ENCODE measurements around the gene ZNF512B. TPM values are rescaled to one million over a fixed set of nuclear protein-coding genes. Genes with fewer than 3 reads are reported as not detected.

Gene ZNF512B
- total and polyA plus RNA-seq, 2 donors (not counting 3 experiments of a cell fraction or from before 2014, with no cell fraction given), result 8.7 to 30.0 TPM

DNA sequence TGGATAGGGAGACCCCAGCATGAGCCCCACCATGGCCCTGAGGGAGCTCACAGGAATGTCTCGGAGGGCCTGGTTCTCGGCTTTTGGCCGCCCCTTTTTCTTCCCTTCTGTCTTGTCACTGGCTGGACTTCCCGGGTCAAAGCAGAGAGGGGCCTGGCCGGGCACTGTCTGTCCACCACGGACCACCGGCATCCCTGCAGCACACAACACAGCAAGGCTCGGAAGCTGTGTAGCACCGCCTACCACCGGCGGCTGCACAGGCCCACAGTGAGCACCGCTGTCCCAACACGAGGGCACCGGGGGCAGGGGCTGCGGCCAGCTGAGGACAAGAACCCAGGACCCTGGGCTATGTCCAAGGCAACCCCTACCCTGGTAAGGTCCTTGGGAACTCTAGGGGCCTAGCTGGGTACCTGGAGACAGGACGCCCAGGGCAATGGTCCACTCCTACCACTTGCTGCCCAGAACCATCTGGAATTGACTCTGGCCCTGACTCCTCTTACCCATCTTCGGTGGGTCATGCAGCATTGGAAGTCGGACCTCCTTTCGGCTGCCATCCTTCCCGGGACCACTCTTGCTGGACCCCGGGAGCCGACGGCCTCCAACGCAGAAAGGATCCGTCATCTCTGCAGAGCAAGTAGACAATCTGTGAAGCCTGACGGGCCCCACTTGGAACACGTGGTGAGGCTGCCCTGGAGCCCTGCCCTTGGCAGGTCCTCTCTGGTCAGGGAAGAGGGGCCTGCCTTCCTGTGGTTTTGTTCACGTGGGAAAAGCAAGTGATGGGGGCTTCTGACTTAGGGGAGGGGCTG, 2.2 kb downstream of the ZNF512B start:
- Histone ChIP-seq H3K4me3 (replicated peaks in 1 of 3; ENCODE audit: insufficient read depth in 1 of 3, low read depth in 1 of 3, low read length in 3 of 3) (no peak overlapping the region), H4K20me1 (replicated peaks; ENCODE audit: control insufficient read depth, extremely low read depth, insufficient read depth, low read length) (no peaks in the 10 kb centered on the region), H2AFZ (ENCODE audit: low read depth, low read length) (no peak overlapping the region), H3K9ac (replicated peaks; ENCODE audit: extremely low read depth, insufficient read depth, low read length) (no peak overlapping the region), H3K9me1 (replicated peaks; ENCODE audit: control insufficient read depth, extremely low read depth, insufficient read depth, low read length) (no peaks in the 10 kb centered on the region), H3K4me1 (ENCODE audit: control insufficient read depth, extremely low read depth, insufficient read depth, low read length) (peaks cover 16% of the 10 kb centered on the region), H3K4me2 (ENCODE audit: insufficient read depth, low read length) (no peak overlapping the region), H3K27me3 (ENCODE audit: control insufficient read depth in 2 of 2, insufficient read depth in 2 of 2, low read length in 2 of 2) (no peaks in the 10 kb centered on the region), H3K36me3 (ENCODE audit: control insufficient read depth in 2 of 2, extremely low read depth in 1 of 2, insufficient read depth in 2 of 2, low read length in 2 of 2) (peaks cover 5 to 31% of the 10 kb centered on the region in 2 experiments), H3K27ac (ENCODE audit: insufficient read depth, low read depth, low read length) (no peak overlapping the region), H3K79me2 (ENCODE audit: control insufficient read depth, insufficient read depth, low read length) (peaks cover 7% of the 10 kb centered on the region), H3K9me3 (replicated peaks; ENCODE audit: control insufficient read depth, insufficient read depth, low read length) (no peaks in the 10 kb centered on the region)
- no TSS peak for BruUV-seq (replicated peaks)
- intact Hi-C loops (cut with micrococcal nuclease), result no loop called here
- FAIRE-seq (no peak), DNase-seq (ENCODE audit: low read depth, low spot score) (no peak)
- ChIA-PET POLR2A (no interaction called here), CTCF (interaction anchor here (1.1 kb wide), 2 partner anchors 11 to 12 kb away, joined by 3 to 5 read pairs; partner anchors contain the start of gene UCKL1)
- TF ChIP-seq MYC (IDR thresholded peaks at IDR 0.05; ENCODE audit: low read depth, low read length) (no peak), POLR2AphosphoS5 (IDR thresholded peaks at IDR 0.05; ENCODE audit: insufficient read depth, low read depth, low read length) (no peak), EZH2 (IDR thresholded peaks at IDR 0.05; ENCODE audit: borderline replicate concordance, low read depth, low read length, severe bottlenecking) (no peak), GATA2 (IDR thresholded peaks at IDR 0.05; ENCODE audit: insufficient read depth, insufficient read length, low read depth, low read length) (no peak), JUN (IDR thresholded peaks at IDR 0.05; ENCODE audit: borderline replicate concordance, insufficient read depth, insufficient read length, low read depth) (no peak)
- TF ChIP-seq, protein P1, sequence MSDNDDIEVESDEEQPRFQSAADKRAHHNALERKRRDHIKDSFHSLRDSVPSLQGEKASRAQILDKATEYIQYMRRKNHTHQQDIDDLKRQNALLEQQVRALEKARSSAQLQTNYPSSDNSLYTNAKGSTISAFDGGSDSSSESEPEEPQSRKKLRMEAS (IDR thresholded peaks at IDR 0.05; ENCODE audit: insufficient read depth, insufficient read length), result no peak
- dilution Hi-C loops (cut with MboI; ENCODE audit: extremely low pct_ligation_motif_present, low sequenced_read_pairs), result no loop called here

DNA sequence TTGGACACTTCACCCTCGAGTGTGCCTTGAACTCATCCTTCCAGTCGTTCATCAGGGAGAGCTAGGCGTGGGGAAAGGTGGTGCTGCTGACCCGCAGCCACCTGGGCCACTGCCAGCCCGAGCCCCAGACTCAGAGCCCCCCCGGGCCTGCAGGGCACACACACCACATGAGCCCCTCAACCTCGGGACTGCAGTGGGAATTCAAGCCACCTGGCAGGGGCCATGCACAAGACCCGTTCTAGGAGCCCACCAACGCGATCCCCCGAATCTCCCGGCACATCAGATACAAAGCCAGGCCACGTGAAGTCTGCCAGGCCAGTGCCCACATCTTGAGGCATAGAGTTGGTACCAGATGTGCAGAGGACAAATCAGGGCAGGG, 2.8 kb downstream of the ZNF512B start:
- intact Hi-C loops (cut with micrococcal nuclease), result no loop called here
- no TSS peak for BruUV-seq (replicated peaks)

More for the DNA sequence above, 2.8 kb downstream of the ZNF512B start:
- Histone ChIP-seq H3K9me1 (replicated peaks; ENCODE audit: control insufficient read depth, extremely low read depth, insufficient read depth, low read length) (no peaks in the 10 kb centered on the region), H3K4me3 (replicated peaks in 1 of 3; ENCODE audit: insufficient read depth in 1 of 3, low read depth in 1 of 3, low read length in 3 of 3) (no peak overlapping the region), H3K9ac (replicated peaks; ENCODE audit: extremely low read depth, insufficient read depth, low read length) (no peak overlapping the region), H3K79me2 (ENCODE audit: control insufficient read depth, insufficient read depth, low read length) (peaks cover 7% of the 10 kb centered on the region), H3K4me1 (ENCODE audit: control insufficient read depth, extremely low read depth, insufficient read depth, low read length) (peaks cover 10% of the 10 kb centered on the region), H4K20me1 (replicated peaks; ENCODE audit: control insufficient read depth, extremely low read depth, insufficient read depth, low read length) (no peaks in the 10 kb centered on the region), H3K27ac (ENCODE audit: insufficient read depth, low read depth, low read length) (no peak overlapping the region), H3K9me3 (replicated peaks; ENCODE audit: control insufficient read depth, insufficient read depth, low read length) (no peaks in the 10 kb centered on the region), H3K4me2 (ENCODE audit: insufficient read depth, low read length) (no peak overlapping the region), H2AFZ (ENCODE audit: low read depth, low read length) (no peak overlapping the region), H3K27me3 (ENCODE audit: control insufficient read depth in 2 of 2, insufficient read depth in 2 of 2, low read length in 2 of 2) (no peaks in the 10 kb centered on the region), H3K36me3 (ENCODE audit: control insufficient read depth in 2 of 2, extremely low read depth in 1 of 2, insufficient read depth in 2 of 2, low read length in 2 of 2) (peaks cover 11 to 37% of the 10 kb centered on the region in 2 experiments)
- DNase-seq (ENCODE audit: low read depth, low spot score) (no peak), FAIRE-seq (no peak)
- dilution Hi-C loops (cut with MboI; ENCODE audit: extremely low pct_ligation_motif_present, low sequenced_read_pairs), result no loop called here
- TF ChIP-seq EZH2 (IDR thresholded peaks at IDR 0.05; ENCODE audit: borderline replicate concordance, low read depth, low read length, severe bottlenecking) (no peak), MYC (IDR thresholded peaks at IDR 0.05; ENCODE audit: low read depth, low read length) (no peak), FOS (IDR thresholded peaks at IDR 0.05; ENCODE audit: borderline replicate concordance, insufficient read depth, low read length) (no peak), JUN (IDR thresholded peaks at IDR 0.05; ENCODE audit: borderline replicate concordance, insufficient read depth, insufficient read length, low read depth) (no peak)
- TF ChIP-seq, protein P2, sequence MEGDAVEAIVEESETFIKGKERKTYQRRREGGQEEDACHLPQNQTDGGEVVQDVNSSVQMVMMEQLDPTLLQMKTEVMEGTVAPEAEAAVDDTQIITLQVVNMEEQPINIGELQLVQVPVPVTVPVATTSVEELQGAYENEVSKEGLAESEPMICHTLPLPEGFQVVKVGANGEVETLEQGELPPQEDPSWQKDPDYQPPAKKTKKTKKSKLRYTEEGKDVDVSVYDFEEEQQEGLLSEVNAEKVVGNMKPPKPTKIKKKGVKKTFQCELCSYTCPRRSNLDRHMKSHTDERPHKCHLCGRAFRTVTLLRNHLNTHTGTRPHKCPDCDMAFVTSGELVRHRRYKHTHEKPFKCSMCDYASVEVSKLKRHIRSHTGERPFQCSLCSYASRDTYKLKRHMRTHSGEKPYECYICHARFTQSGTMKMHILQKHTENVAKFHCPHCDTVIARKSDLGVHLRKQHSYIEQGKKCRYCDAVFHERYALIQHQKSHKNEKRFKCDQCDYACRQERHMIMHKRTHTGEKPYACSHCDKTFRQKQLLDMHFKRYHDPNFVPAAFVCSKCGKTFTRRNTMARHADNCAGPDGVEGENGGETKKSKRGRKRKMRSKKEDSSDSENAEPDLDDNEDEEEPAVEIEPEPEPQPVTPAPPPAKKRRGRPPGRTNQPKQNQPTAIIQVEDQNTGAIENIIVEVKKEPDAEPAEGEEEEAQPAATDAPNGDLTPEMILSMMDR (IDR thresholded peaks at IDR 0.05; ENCODE audit: extremely low read depth in 1 of 2, insufficient read depth in 1 of 2, low read depth in 1 of 2, low read length in 2 of 2), result no peak
- TF ChIP-seq, protein P1 (IDR thresholded peaks at IDR 0.05; ENCODE audit: insufficient read depth, insufficient read length), result no peak
- ChIA-PET CTCF (no interaction called here), POLR2A (no interaction called here)

Data from endothelial cell of umbilical vein (primary cell).